ENCODE data around the gene EML6. TPM values are rescaled to one million over a fixed set of nuclear protein-coding genes. Genes with fewer than 3 reads are reported as not detected.

Gene EML6
- total RNA-seq, 1 experiment from 2014 or later = 1.5 TPM

DNA sequence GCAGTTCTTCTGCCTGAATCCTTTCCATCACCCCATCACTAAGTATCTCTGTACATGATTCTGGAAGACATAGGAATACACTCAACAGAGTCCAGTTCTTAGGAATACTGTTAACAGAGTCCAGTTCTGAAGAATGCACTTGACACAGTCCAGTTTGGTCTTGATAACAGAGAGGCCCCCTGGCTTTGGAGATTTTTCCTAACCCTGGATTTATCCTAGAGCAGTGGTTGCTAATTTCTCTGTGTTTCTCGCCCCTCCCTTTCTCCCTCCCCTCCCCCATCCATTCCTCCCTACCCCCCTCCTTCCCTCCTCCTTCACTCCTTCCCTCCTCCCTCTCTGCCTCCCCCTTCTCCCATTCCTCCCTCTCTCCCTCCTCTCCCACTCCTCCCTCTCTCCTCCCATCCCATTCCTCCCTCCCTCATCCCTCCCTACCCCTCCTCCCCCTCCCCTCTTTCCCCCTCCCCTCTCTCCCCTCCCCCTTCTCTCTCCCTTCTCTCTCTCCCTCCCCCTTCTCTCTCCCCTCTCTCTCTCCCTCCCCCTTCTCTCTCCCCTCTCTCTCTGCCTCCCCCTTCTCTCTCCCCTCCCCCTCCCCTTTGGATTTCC is 221.4 kb downstream of the EML6 start:
- Histone ChIP-seq H2AFZ (ENCODE audit: low read length) (no peak overlapping the region), H3T11ph (ENCODE audit: low read length) (no peak overlapping the region), H2BK5ac (ENCODE audit: insufficient read length, low read length) (no peak overlapping the region), H3K23ac (ENCODE audit: insufficient read length, low read depth, low read length) (no peak overlapping the region), H2AK5ac (ENCODE audit: insufficient read length, low read length) (no peak overlapping the region), H3K4me2 (ENCODE audit: insufficient read depth, insufficient read length, low read length) (no peak overlapping the region), H3K27me3 (ENCODE audit: insufficient read depth, low read length) (no peaks in the 10 kb centered on the region), H4K20me1 (ENCODE audit: control insufficient read depth, insufficient read depth, insufficient read length) (no peaks in the 10 kb centered on the region), H3K14ac (ENCODE audit: insufficient read depth, low read length) (no peak overlapping the region), H3K79me1 (ENCODE audit: insufficient read depth, low read depth, low read length, poor library complexity, severe bottlenecking) (no peaks in the 10 kb centered on the region), H2BK120ac (ENCODE audit: low read depth, low read length, poor library complexity, severe bottlenecking) (no peak overlapping the region), H3K23me2 (ENCODE audit: insufficient read length, low read depth, low read length, poor library complexity, severe bottlenecking) (no peaks in the 10 kb centered on the region), H2BK15ac (ENCODE audit: low read depth, low read length) (no peak overlapping the region), H3K4ac (ENCODE audit: low read depth, low read length) (no peak overlapping the region), H3K9me3 (ENCODE audit: control insufficient read depth, low read depth, low read length) (no peaks in the 10 kb centered on the region), H3K56ac (ENCODE audit: insufficient read length, low read depth, low read length) (no peak overlapping the region), H4K8ac (replicated peaks; ENCODE audit: insufficient read length, low read depth, low read length) (no peak overlapping the region), H4K91ac (ENCODE audit: insufficient read length, low read depth, low read length) (no peak overlapping the region), H3K9ac (ENCODE audit: extremely low read depth, insufficient read length, low read length) (no peak overlapping the region), H3K79me2 (ENCODE audit: insufficient read depth, low read length) (no peaks in the 10 kb centered on the region), H2BK12ac (ENCODE audit: insufficient read length, low read depth, low read length) (no peak overlapping the region), H4K5ac (ENCODE audit: insufficient read length, low read depth, low read length) (no peak overlapping the region), H3K18ac (ENCODE audit: insufficient read length, low read depth, low read length) (no peak overlapping the region), H2BK20ac (ENCODE audit: low read depth, low read length, poor library complexity, severe bottlenecking) (no peak overlapping the region), H3K27ac (ENCODE audit: insufficient read length, low read depth, low read length) (no peak overlapping the region), H3K4me1 (ENCODE audit: insufficient read depth, low read length) (no peaks in the 10 kb centered on the region)
- Mint-ChIP-seq H3K27ac (no peak overlapping the region), H3K4me1 (peaks cover 12 to 14% of the 10 kb centered on the region in 2 experiments), H3K36me3 (ENCODE audit: insufficient read depth in 1 of 3, low read depth in 3 of 3) (peaks cover 3 to 4% (median 4%) of the 10 kb centered on the region in 3 experiments; a peak in 6 of 7 replicates), H3K9me3 (peaks cover 4% of the 10 kb centered on the region in 2 experiments), H3K4me3 (no peak overlapping the region), H3K27me3 (ENCODE audit: low read depth) (peaks cover 2% of the 10 kb centered on the region)
- no CpG with 5 or more reads among the region's 1 CpG for WGBS (ENCODE audit: extremely low coverage, insufficient read length, low lambda C conversion rate)
- no peak for TF ChIP-seq CTCF (conservative IDR thresholded peaks at IDR 0.05)
- no peak for DNase-seq
